Astrocyte (in vitro differentiated cells and primary cell): ENCODE results near the gene PSME3IP1.

ENCODE experiments used
- EZH2 ChIP-seq: IDR thresholded peaks from 2 replicates; pipeline ENCODE4 v1.6.1; 2012; ENCODE audit warnings: mild to moderate bottlenecking, low read length, inconsistent platforms; ENCODE audit not compliant: insufficient read depth
- TF ChIP-seq, protein P1 (sequence below): IDR thresholded peaks from 2 replicates; pipeline ENCODE4 v1.5.1; 2011; ENCODE audit warnings: low read depth, mild to moderate bottlenecking, inconsistent platforms, low read length, moderate library complexity; ENCODE audit not compliant: insufficient read depth

DNA sequence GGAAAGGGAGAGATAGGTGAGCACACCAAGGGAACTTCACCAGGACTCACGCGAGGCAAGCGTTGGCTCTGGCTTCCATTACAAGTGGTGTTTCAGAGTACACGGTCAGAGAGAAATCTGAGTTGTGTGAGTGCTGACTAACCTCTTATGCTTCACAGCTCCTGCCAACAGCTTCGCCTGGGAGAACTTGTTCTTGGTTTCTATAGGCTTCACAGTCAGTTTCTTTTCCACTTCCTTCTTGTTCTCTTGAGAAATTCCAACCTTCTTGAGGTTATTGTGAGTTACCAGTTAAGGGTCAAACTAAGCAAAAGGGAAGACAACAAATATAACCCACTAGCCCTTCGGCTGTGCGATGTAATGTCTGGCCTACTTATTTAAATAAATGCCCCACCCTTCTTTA lies 18.9 kb downstream of the PSME3IP1 start:
- TF ChIP-seq, protein P1, sequence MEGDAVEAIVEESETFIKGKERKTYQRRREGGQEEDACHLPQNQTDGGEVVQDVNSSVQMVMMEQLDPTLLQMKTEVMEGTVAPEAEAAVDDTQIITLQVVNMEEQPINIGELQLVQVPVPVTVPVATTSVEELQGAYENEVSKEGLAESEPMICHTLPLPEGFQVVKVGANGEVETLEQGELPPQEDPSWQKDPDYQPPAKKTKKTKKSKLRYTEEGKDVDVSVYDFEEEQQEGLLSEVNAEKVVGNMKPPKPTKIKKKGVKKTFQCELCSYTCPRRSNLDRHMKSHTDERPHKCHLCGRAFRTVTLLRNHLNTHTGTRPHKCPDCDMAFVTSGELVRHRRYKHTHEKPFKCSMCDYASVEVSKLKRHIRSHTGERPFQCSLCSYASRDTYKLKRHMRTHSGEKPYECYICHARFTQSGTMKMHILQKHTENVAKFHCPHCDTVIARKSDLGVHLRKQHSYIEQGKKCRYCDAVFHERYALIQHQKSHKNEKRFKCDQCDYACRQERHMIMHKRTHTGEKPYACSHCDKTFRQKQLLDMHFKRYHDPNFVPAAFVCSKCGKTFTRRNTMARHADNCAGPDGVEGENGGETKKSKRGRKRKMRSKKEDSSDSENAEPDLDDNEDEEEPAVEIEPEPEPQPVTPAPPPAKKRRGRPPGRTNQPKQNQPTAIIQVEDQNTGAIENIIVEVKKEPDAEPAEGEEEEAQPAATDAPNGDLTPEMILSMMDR: no peak
- TF ChIP-seq EZH2: no peak
